Measurements from ENCODE around the gene MED13L.

MED13L gene

GRCh38 chr12:116143909-116144308 lies 133.6 kb downstream of the MED13L start:
- Histone ChIP-seq H3K79me2 (ENCODE audit: insufficient read depth, low read length) (peaks cover 98% of the 10 kb centered on the region), H3K36me3 (ENCODE audit: insufficient read depth, low read length) (no peaks in the 10 kb centered on the region), H2AFZ (ENCODE audit: low read depth, low read length) (no peak overlapping the region), H3K27ac (ENCODE audit: low read length) (no peak overlapping the region), H3K4me3 (ENCODE audit: low read depth in 1 of 2, low read length in 2 of 2) (no peak overlapping the region), H3K4me2 (ENCODE audit: insufficient read depth, low read length) (no peak overlapping the region), H3K4me1 (ENCODE audit: insufficient read depth, low read length) (no peaks in the 10 kb centered on the region), H3K9ac (ENCODE audit: low read depth, low read length) (no peak overlapping the region), H3K27me3 (ENCODE audit: insufficient read depth, low read length, poor library complexity) (no peaks in the 10 kb centered on the region), H3K9me3 (ENCODE audit: insufficient read depth, low read length, severe bottlenecking) (no peaks in the 10 kb centered on the region), H4K20me1 (ENCODE audit: insufficient read depth, low read length) (peaks cover 81% of the 10 kb centered on the region)
- ATAC-seq (ENCODE audit: insufficient read depth, low read depth) (peak; percentile 17; the same call in 1 of the 3 replicates), DNase-seq (no peak)
- TF ChIP-seq EZH2 (IDR thresholded peaks at IDR 0.05; ENCODE audit: borderline replicate concordance, low read depth, low read length, severe bottlenecking) = no peak
- no peak for TF ChIP-seq CTCF (IDR thresholded peaks at IDR 0.05; ENCODE audit: borderline replicate concordance, extremely low read depth, low read length, poor library complexity, severe bottlenecking)

GRCh38 chr12:116142936-116143898 lies 134.3 kb downstream of the MED13L start:
- DNase-seq (no peak), ATAC-seq (ENCODE audit: insufficient read depth, low read depth) (0 out of 3 replicates have a peak, but pooled peaks have one; percentile 9)
- TF ChIP-seq EZH2 (IDR thresholded peaks at IDR 0.05; ENCODE audit: borderline replicate concordance, low read depth, low read length, severe bottlenecking) (no peak), CTCF (IDR thresholded peaks at IDR 0.05; ENCODE audit: borderline replicate concordance, extremely low read depth, low read length, poor library complexity, severe bottlenecking) (no peak)
- Histone ChIP-seq H3K4me2 (ENCODE audit: insufficient read depth, low read length) (no peak overlapping the region), H3K9ac (ENCODE audit: low read depth, low read length) (no peak overlapping the region), H3K36me3 (ENCODE audit: insufficient read depth, low read length) (no peaks in the 10 kb centered on the region), H3K27ac (ENCODE audit: low read length) (no peak overlapping the region), H3K4me1 (ENCODE audit: insufficient read depth, low read length) (no peaks in the 10 kb centered on the region), H3K79me2 (ENCODE audit: insufficient read depth, low read length) (peaks cover 99% of the 10 kb centered on the region), H3K27me3 (ENCODE audit: insufficient read depth, low read length, poor library complexity) (no peaks in the 10 kb centered on the region), H4K20me1 (ENCODE audit: insufficient read depth, low read length) (peaks cover 85% of the 10 kb centered on the region), H2AFZ (ENCODE audit: low read depth, low read length) (no peak overlapping the region), H3K4me3 (ENCODE audit: low read depth in 1 of 2, low read length in 2 of 2) (no peak overlapping the region), H3K9me3 (ENCODE audit: insufficient read depth, low read length, severe bottlenecking) (no peaks in the 10 kb centered on the region)

GRCh38 chr12:116141833-116142162 lies 135.7 kb downstream of the MED13L start:
- no peak for ATAC-seq (ENCODE audit: insufficient read depth, low read depth)
- H2AFZ ChIP-seq (ENCODE audit: low read depth, low read length) = no peak overlapping the region
- H4K20me1 ChIP-seq (ENCODE audit: insufficient read depth, low read length) = peaks cover 83% of the 10 kb centered on the region
- H3K4me1 ChIP-seq (ENCODE audit: insufficient read depth, low read length) = no peaks in the 10 kb centered on the region
- no peak overlapping the region for H3K27ac ChIP-seq (ENCODE audit: low read length)
- H3K9me3 ChIP-seq (ENCODE audit: insufficient read depth, low read length, severe bottlenecking) = no peaks in the 10 kb centered on the region
- no peak for DNase-seq
- H3K4me2 ChIP-seq (ENCODE audit: insufficient read depth, low read length) = no peak overlapping the region
- H3K4me3 ChIP-seq (ENCODE audit: low read depth in 1 of 2, low read length in 2 of 2) = no peak overlapping the region
- H3K36me3 ChIP-seq (ENCODE audit: insufficient read depth, low read length) = no peaks in the 10 kb centered on the region
- peaks cover 98% of the 10 kb centered on the region for H3K79me2 ChIP-seq (ENCODE audit: insufficient read depth, low read length)
- H3K9ac ChIP-seq (ENCODE audit: low read depth, low read length) = no peak overlapping the region
- no peaks in the 10 kb centered on the region for H3K27me3 ChIP-seq (ENCODE audit: insufficient read depth, low read length, poor library complexity)
- TF ChIP-seq CTCF (IDR thresholded peaks at IDR 0.05; ENCODE audit: borderline replicate concordance, extremely low read depth, low read length, poor library complexity, severe bottlenecking) (no peak), EZH2 (IDR thresholded peaks at IDR 0.05; ENCODE audit: borderline replicate concordance, low read depth, low read length, severe bottlenecking) (no peak)

Measured in DND-41 (cell line).